GM13976 (cell line): Measurements from ENCODE around the gene CFAP74.

Source experiments
- DNase-seq: peaks from one replicate; pipeline ENCODE4 v3.0.0; 2012; ENCODE audit warnings: low spot score
- CTCF ChIP-seq: IDR thresholded peaks from 2 replicates; pipeline ENCODE4 v1.5.1; 2012; ENCODE audit warnings: borderline replicate concordance, mild to moderate bottlenecking; ENCODE audit not compliant: insufficient read depth; ENCODE audit errors: extremely low read depth, missing control alignments, control extremely low read depth
- in situ Hi-C: fragments of 300-500 bp; cut with MboI; formaldehyde crosslinking; loops from one replicate; pipeline ENCODE4 v1.12.0; 2022; ENCODE audit warnings: low sequenced_read_pairs, mixed read lengths, inconsistent platforms; ENCODE audit not compliant: unreplicated experiment

Gene CFAP74

DNA sequence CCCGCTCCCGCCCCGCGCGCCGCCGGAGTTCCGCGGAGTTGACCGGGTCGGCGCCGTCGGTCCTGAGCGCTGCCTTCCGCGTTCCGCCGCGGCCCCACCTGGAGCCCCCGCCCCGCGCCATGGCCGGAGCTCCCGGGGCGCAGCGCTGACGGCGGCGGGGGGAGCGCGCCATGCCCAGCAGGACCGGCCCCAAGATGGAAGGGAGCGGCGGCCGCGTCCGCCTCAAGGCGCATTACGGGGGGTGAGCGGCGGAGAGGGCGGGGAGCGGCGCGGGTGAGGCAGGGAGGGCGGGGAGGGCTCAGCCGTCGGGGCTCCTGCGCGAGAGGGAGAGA, 46.8 kb upstream of the CFAP74 start:
- no peak for DNase-seq
- no peak for TF ChIP-seq CTCF
- in situ Hi-C loops = no loop called here

GRCh38 chr1:2049718-2050431, 46.3 kb upstream of the CFAP74 start, which contains the start of gene PRKCZ:
Gene PRKCZ, plus strand, starts transcription at chr1:2050411. Its CDS starts 220 bp downstream, at chr1:2050631.
- in situ Hi-C loops = no loop called here
- peak; percentile 87 for DNase-seq
- TF ChIP-seq CTCF = no peak

DNA sequence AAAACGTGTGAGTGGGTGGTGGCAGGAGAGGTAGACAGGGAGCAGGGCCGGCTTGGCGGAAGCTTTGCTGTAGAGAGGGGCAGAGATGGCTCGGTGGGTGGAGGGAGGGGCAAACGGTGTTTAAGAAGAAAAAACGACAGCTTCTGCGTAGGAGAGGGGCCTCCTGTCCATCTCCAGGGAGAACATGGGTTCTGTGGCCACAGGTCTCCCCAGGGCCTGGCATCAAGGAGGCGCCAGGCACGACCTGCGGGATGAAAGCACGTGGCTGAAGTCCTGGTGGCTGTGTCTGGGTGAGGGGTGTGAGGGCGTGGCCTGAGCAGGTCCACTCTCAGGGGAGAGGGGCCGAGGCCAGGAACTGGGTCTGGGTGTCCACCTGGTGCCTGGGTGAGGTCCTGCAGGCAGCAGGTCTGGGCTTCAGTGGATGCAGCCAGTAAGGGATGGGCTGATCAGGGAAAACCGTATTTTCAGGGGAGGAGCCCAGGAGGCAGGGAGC, 45.7 kb upstream of the CFAP74 start:
- in situ Hi-C loops = no loop called here
- no peak for TF ChIP-seq CTCF
- no peak for DNase-seq

DNA sequence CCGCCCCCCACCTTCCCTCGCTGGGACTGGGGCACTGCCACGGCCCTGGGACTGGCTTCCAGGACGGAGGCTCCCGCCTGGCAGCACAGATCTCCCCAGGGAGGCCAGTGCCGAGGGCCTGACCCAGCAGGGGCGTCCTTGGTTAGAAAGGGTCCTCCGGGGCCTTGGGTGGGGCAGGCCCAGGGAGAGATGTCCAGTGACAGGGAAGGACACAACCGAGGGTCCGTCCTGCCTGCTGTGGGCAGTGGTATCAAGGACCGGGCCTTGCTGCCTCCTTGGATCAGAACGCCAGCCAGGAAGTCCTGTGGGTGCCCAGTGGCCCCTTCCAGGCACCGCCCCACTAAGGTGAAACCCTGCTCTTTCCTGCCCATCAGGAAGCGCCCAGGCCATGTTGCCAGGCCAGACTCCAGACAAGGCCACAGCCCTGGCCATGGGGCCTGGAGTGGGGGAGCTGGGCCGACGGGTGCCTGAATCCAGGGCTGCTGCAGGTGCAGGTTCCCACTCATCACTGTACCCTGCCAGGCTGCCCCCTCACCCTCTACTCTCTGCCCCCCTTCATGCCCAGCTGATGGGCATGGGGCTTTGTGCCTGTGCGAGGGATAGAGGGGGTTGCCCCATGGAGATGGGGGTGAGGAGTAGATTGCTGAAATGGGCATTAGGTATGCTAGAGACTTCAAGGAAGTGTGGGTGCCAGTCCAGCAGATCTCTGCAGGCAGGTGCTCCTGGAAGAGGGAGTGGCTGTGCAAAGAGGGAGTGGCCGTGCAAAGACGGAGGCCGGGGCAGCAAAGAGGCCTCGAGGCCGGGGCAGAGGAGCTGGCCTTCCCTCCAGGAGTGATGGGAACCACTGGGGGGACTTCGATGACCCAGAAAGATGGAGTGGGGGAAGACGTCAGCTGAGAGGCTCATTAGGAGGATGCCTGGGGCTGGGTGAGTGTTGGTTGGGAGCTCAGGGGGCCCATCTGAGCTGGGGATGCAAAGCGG, 44.5 kb upstream of the CFAP74 start:
- in situ Hi-C loops = no loop called here
- DNase-seq = no peak
- no peak for TF ChIP-seq CTCF

DNA sequence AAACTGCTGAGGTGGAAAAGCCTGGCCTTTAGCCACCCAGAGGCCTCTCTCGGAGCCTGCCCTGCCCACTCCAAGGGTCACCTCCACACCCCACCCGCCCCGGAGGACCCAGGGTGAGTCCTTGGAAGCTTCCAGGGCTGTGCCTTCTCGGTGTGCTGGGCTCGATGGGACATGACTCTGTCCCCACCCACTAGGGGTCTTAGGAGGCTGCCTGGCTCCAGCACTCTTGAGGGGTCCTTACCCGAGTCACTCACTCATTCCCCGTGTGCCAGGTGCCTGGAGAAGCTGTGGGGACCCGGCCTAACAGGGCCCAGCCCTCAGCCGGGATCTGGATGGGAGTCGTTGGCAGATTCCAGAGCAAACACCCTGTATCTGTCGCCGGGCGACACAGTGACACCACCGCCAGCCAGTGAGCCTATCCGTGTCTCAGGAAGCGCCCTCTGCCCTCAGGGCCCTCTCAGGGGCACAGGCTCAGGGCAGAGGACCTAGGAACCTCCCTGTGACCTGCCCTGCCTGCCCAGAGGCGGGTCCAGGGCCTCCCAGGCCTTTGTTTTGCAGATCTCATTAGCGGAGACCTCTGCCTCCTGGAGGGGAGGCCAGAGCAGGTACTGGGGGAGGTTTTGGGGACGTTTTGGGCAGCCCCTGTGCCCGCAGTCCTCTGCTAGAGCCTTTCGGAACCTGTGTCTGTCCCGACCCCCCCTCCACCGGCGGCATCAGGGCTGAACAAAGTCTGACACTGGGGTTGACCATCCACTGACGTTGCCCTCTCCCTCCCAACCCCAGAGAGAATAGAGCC, 43.6 kb upstream of the CFAP74 start:
- in situ Hi-C loops = no loop called here
- DNase-seq = no peak
- TF ChIP-seq CTCF = no peak
